Measurements from ENCODE around the gene SLC28A2. TPM values are rescaled to one million over a fixed set of nuclear protein-coding genes. Genes with fewer than 3 reads are reported as not detected.
A peak's percentile ranks its signal among the peaks of the same experiment; 100 is the strongest.

Gene SLC28A2
- total RNA-seq, 2 experiments from 2014 or later, result not detected

DNA sequence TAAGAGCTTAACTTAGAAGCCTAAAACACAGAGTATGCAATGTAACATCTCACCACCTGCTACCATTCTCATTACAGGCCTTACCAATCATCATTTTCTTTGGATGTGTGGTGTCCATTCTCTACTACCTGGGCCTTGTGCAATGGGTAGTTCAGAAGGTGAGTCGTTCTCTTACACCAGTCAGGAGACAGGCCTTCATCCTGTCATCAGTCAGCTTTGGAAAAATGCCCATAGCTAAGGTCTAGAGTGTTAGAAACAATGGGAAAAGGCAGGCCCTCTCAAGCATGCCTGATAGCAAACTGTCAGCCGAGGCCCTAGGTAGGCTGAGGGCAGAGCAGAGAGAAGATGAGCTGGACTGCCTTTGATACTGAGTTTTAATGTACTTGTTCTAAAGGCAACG, 13.5 kb downstream of the SLC28A2 start:
- CTCF ChIA-PET, result no interaction called here
- TF ChIP-seq, protein P1, sequence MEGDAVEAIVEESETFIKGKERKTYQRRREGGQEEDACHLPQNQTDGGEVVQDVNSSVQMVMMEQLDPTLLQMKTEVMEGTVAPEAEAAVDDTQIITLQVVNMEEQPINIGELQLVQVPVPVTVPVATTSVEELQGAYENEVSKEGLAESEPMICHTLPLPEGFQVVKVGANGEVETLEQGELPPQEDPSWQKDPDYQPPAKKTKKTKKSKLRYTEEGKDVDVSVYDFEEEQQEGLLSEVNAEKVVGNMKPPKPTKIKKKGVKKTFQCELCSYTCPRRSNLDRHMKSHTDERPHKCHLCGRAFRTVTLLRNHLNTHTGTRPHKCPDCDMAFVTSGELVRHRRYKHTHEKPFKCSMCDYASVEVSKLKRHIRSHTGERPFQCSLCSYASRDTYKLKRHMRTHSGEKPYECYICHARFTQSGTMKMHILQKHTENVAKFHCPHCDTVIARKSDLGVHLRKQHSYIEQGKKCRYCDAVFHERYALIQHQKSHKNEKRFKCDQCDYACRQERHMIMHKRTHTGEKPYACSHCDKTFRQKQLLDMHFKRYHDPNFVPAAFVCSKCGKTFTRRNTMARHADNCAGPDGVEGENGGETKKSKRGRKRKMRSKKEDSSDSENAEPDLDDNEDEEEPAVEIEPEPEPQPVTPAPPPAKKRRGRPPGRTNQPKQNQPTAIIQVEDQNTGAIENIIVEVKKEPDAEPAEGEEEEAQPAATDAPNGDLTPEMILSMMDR (IDR thresholded peaks at IDR 0.05), result no peak
- Mint-ChIP-seq H3K9me3 (peaks cover 2% of the 10 kb centered on the region), H3K4me1 (ENCODE audit: low read depth) (no peaks in the 10 kb centered on the region), H3K27me3 (no peaks in the 10 kb centered on the region), H3K4me3 (no peak overlapping the region), H3K27ac (no peak overlapping the region), H3K36me3 (ENCODE audit: low read depth) (no peaks in the 10 kb centered on the region)
- intact Hi-C loops (cut with DNase I, micrococcal nuclease), result no loop called here
- Histone ChIP-seq H3K4me3 (ENCODE audit: low read length) (no peak overlapping the region), H3K9me3 (ENCODE audit: control insufficient read depth in 1 of 2, insufficient read depth in 1 of 2, low read length in 2 of 2) (no peaks in the 10 kb centered on the region), H3K27ac (ENCODE audit: low read depth in 1 of 2, low read length in 2 of 2) (no peak overlapping the region), H3K36me3 (ENCODE audit: insufficient read depth, low read length) (no peaks in the 10 kb centered on the region), H3K4me1 (ENCODE audit: insufficient read depth, low read length) (no peaks in the 10 kb centered on the region), H3K27me3 (ENCODE audit: control insufficient read depth in 1 of 2, insufficient read depth in 2 of 2, low read length in 2 of 2) (no peaks in the 10 kb centered on the region)
- DNase-seq, result no peak
- ATAC-seq (ENCODE audit: poor library complexity), result no peak
- POLR2A ChIA-PET, result no interaction called here

DNA sequence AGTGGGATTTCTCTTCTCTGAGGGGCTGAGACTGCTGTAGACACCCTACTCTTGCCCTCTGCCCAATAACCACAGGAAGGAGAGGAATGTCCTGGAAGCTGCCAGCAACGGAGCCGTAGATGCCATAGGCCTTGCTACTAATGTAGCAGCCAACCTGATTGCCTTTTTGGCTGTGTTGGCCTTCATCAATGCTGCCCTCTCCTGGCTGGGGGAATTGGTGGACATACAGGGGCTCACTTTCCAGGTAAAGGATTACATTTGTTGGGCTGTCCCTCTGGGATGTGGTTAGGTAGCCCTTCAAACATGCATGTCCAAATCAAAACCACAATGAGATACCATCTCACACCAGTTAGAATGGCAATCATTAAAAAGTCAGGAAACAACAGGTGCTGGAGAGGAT, 16.1 kb downstream of the SLC28A2 start:
- Histone ChIP-seq H3K27ac (ENCODE audit: low read depth in 1 of 2, low read length in 2 of 2) (no peak overlapping the region), H3K4me3 (ENCODE audit: low read length) (no peak overlapping the region), H3K36me3 (ENCODE audit: insufficient read depth, low read length) (no peaks in the 10 kb centered on the region), H3K4me1 (ENCODE audit: insufficient read depth, low read length) (no peaks in the 10 kb centered on the region), H3K27me3 (ENCODE audit: control insufficient read depth in 1 of 2, insufficient read depth in 2 of 2, low read length in 2 of 2) (no peaks in the 10 kb centered on the region), H3K9me3 (ENCODE audit: control insufficient read depth in 1 of 2, insufficient read depth in 1 of 2, low read length in 2 of 2) (no peaks in the 10 kb centered on the region)
- DNase-seq (peak in 5 of 14 experiments; percentile 14 to 37 (median 24)), ATAC-seq (ENCODE audit: poor library complexity) (no peak)
- Mint-ChIP-seq H3K27me3 (no peaks in the 10 kb centered on the region), H3K9me3 (peaks cover 2% of the 10 kb centered on the region), H3K27ac (no peak overlapping the region), H3K36me3 (ENCODE audit: low read depth) (no peaks in the 10 kb centered on the region), H3K4me3 (no peak overlapping the region), H3K4me1 (ENCODE audit: low read depth) (no peaks in the 10 kb centered on the region)
- ChIA-PET POLR2A (no interaction called here), CTCF (no interaction called here)
- TF ChIP-seq, protein P1 (IDR thresholded peaks at IDR 0.05), result no peak
- intact Hi-C loops (cut with DNase I, micrococcal nuclease), result no loop called here

DNA sequence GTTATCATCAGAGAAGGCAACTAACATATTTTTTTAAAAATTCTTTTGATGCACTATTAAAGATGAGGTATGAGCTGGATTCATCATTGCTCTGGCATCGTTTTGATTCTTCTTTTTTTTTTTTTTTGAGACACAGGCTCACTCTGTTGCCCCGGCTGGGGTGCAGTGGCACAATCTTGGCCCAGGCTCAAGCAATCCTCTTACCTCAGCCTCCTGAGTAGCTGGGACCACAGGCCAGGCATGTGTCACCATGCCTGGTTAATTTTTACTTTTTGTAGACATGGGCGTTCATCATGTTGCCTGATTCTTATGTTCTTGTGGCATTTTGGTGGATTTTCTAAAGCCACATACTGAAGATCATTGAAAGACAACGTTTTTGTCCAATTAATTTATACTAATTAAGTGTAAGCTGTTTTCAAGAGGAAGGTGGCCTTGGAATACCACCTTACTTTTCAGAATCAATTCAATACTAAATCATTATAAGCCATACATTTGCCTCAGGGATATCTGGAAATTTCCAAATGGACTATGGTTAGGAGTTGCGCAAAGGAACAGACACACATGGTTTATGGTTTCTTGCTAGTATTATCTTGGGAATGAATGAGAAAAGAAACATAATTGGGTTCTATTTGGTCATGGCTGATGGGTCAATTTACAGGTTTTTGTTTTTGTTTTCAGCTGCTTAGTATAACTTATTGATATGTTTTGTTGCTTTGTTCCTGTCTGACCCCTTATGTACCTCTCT, 22.8 kb downstream of the SLC28A2 start:
- Mint-ChIP-seq H3K9me3 (no peaks in the 10 kb centered on the region), H3K4me3 (no peak overlapping the region), H3K36me3 (ENCODE audit: low read depth) (no peaks in the 10 kb centered on the region), H3K27me3 (no peaks in the 10 kb centered on the region), H3K4me1 (ENCODE audit: low read depth) (peaks cover 19% of the 10 kb centered on the region), H3K27ac (no peak overlapping the region)
- POLR2A ChIA-PET, result interaction anchor here (0.6 to 0.7 kb wide), 2 partner anchors 148 to 986 kb away, joined by 3 to 4 read pairs; partner anchors contain the start of gene GOLM2
- Histone ChIP-seq H3K4me3 (ENCODE audit: low read length) (no peak overlapping the region), H3K9me3 (ENCODE audit: control insufficient read depth in 1 of 2, insufficient read depth in 1 of 2, low read length in 2 of 2) (no peaks in the 10 kb centered on the region), H3K27me3 (ENCODE audit: control insufficient read depth in 1 of 2, insufficient read depth in 2 of 2, low read length in 2 of 2) (no peaks in the 10 kb centered on the region), H3K4me1 (ENCODE audit: insufficient read depth, low read length) (peaks cover 11% of the 10 kb centered on the region), H3K27ac (ENCODE audit: low read depth in 1 of 2, low read length in 2 of 2) (no peak overlapping the region), H3K36me3 (ENCODE audit: insufficient read depth, low read length) (no peaks in the 10 kb centered on the region)
- CTCF ChIA-PET, result interaction anchor here (0.6 kb wide), 1 partner anchor 23 kb away, joined by 5 read pairs; no protein-coding TSS in a partner anchor
- TF ChIP-seq, protein P1 (IDR thresholded peaks at IDR 0.05), result no peak
- intact Hi-C loops (cut with DNase I, micrococcal nuclease), result no loop called here
- no peak for ATAC-seq (ENCODE audit: poor library complexity)
- DNase-seq, result no peak
